ENCODE results near the gene PLCXD1.
"Not testable (repeated sequence)": the region's sequence is repeated elsewhere in the genome, so short reads cannot be mapped to it uniquely, and the experiment has no call there.

Gene PLCXD1

GRCh38 chrX:261167-261918, 19.8 kb upstream of the PLCXD1 start:
- no peak for DNase-seq (ENCODE audit: low read depth)
- no peak overlapping the region for H3K4me3 ChIP-seq (ENCODE audit: low read length)
- TF ChIP-seq, protein P1, sequence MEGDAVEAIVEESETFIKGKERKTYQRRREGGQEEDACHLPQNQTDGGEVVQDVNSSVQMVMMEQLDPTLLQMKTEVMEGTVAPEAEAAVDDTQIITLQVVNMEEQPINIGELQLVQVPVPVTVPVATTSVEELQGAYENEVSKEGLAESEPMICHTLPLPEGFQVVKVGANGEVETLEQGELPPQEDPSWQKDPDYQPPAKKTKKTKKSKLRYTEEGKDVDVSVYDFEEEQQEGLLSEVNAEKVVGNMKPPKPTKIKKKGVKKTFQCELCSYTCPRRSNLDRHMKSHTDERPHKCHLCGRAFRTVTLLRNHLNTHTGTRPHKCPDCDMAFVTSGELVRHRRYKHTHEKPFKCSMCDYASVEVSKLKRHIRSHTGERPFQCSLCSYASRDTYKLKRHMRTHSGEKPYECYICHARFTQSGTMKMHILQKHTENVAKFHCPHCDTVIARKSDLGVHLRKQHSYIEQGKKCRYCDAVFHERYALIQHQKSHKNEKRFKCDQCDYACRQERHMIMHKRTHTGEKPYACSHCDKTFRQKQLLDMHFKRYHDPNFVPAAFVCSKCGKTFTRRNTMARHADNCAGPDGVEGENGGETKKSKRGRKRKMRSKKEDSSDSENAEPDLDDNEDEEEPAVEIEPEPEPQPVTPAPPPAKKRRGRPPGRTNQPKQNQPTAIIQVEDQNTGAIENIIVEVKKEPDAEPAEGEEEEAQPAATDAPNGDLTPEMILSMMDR (conservative IDR thresholded peaks at IDR 0.05; ENCODE audit: low read depth, low read length): no peak

- TF ChIP-seq, protein P1 (conservative IDR thresholded peaks at IDR 0.05; ENCODE audit: low read depth, low read length): no peak
- no peak for DNase-seq (ENCODE audit: low read depth)
- H3K4me3 ChIP-seq (ENCODE audit: low read length): no peak overlapping the region
Observed at GRCh38 chrX:261919-262352, 19.2 kb upstream of the PLCXD1 start.

GRCh38 chrX:262381-262909, 18.7 kb upstream of the PLCXD1 start:
- no peak for DNase-seq (ENCODE audit: low read depth)
- TF ChIP-seq, protein P1 (conservative IDR thresholded peaks at IDR 0.05; ENCODE audit: low read depth, low read length): no peak
- no peak overlapping the region for H3K4me3 ChIP-seq (ENCODE audit: low read length)

- H3K4me3 ChIP-seq (ENCODE audit: low read length); DNase-seq (ENCODE audit: low read depth): not testable (repeated sequence)
Observed at GRCh38 chrX:264006-264405, 17.2 kb upstream of the PLCXD1 start.

GRCh38 chrX:264634-265455, 16.3 kb upstream of the PLCXD1 start:
- no peak for DNase-seq (ENCODE audit: low read depth)
- no peak overlapping the region for H3K4me3 ChIP-seq (ENCODE audit: low read length)
- TF ChIP-seq, protein P1 (conservative IDR thresholded peaks at IDR 0.05; ENCODE audit: low read depth, low read length): no peak

GRCh38 chrX:265502-265901, 15.7 kb upstream of the PLCXD1 start:
- no peak for DNase-seq (ENCODE audit: low read depth)
- H3K4me3 ChIP-seq (ENCODE audit: low read length): no peak overlapping the region
- TF ChIP-seq, protein P1 (conservative IDR thresholded peaks at IDR 0.05; ENCODE audit: low read depth, low read length): no peak

DNA sequence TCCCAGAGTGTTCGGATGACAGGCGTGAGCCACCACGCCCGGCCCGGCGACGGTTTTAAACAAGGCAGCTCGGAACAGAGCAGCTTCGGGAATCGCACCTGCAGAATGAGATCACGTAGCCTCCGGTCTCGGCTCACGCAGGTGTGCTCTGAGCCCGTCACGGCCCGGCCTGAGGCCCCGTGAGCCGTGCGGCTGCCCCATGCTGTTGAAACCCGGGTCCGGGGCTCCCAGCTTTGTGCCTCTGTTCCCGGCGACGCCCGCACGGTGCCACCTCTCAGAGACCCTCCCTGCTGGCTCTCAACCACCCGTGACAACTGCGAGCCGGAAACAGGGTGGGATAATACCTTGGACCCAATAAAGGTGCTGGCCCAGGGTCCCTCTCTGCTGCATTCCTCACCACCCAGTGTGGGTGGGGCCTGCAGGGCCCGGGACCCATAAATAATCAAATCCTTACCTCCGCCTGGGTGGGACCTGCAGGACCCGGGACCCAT, 13.4 kb upstream of the PLCXD1 start:
- H3K4me3 ChIP-seq (ENCODE audit: low read length): no peak overlapping the region
- TF ChIP-seq, protein P1 (conservative IDR thresholded peaks at IDR 0.05; ENCODE audit: low read depth, low read length): no peak
- DNase-seq (ENCODE audit: low read depth): no peak

All from retinal pigment epithelial cell (primary cell).